ENCODE measurements around the gene TRIM2. TPM values are rescaled to one million over a fixed set of nuclear protein-coding genes. Genes with fewer than 3 reads are reported as not detected.

The TRIM2 gene
- total and polyA plus RNA-seq, 12 donors: 6.2 to 130 (median 47.8) TPM

GRCh38 chr4:153257991-153258390 lies 53.7 kb downstream of the TRIM2 start:
- 66 to 76% (median 70%) methylated on average over 5 of the region's 5 CpGs for WGBS, 4 donors

GRCh38 chr4:153258750-153259149 lies 54.5 kb downstream of the TRIM2 start:
- Histone ChIP-seq H3K36me3 (replicated peaks in 1 of 2) (no peaks in the 10 kb centered on the region), H3K9me3 (replicated peaks in 1 of 3) (no peaks in the 10 kb centered on the region), H3K27ac (no peak overlapping the region), H3K4me3 (no peak overlapping the region), H3K27me3 (no peaks in the 10 kb centered on the region), H3K4me1 (replicated peaks in 1 of 2) (peaks cover 0 to 8% of the 10 kb centered on the region in 2 donors)
- intact Hi-C loops (cut with DNase I): loop anchor here in 1 of 2 donors (10.0 kb wide), 1 partner anchor 56 kb away; no protein-coding TSS in a partner anchor
- whole genome bisulfite sequencing, 4 donors: 79 to 85% (median 81%) methylated on average over 4 of the region's 4 CpGs
- no peak for TF ChIP-seq CTCF (IDR thresholded peaks at IDR 0.05)
- no peak for TF ChIP-seq POLR2A (IDR thresholded peaks at IDR 0.05)
- no peak for DNase-seq

More at GRCh38 chr4:153257991-153258390, 53.7 kb downstream of the TRIM2 start:
- Histone ChIP-seq H3K9me3 (replicated peaks in 1 of 3) (no peaks in the 10 kb centered on the region), H3K4me1 (replicated peaks in 1 of 2) (peaks cover 0 to 8% of the 10 kb centered on the region in 2 donors), H3K27ac (no peak overlapping the region), H3K36me3 (replicated peaks in 1 of 2) (no peaks in the 10 kb centered on the region), H3K27me3 (no peaks in the 10 kb centered on the region), H3K4me3 (no peak overlapping the region)
- no peak for DNase-seq
- TF ChIP-seq CTCF (IDR thresholded peaks at IDR 0.05) (no peak), POLR2A (IDR thresholded peaks at IDR 0.05) (no peak)
- intact Hi-C loops (cut with DNase I): loop anchor here in 1 of 2 donors (10.0 kb wide), 1 partner anchor 57 kb away; no protein-coding TSS in a partner anchor

DNA sequence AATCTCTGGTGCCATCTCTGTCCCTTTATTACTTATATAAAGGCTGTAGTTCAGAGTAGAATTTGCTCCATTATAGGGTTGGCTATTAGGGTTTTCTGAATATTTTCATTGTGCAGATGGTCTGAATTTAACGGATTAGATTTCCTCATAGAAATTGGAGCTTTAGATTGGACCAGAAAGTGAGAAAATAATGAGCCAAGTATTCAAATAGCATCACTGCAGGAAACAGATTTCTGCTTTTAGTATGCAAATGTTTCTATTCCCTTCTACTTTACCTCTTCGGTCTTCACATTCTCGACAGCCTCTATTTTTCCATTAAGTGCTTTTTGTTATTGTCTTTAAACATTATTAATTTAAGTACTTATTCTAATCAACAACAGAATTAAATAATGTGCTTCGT lies 55.4 kb downstream of the TRIM2 start:
- Histone ChIP-seq H3K4me3 (no peak overlapping the region), H3K27ac (no peak overlapping the region), H3K36me3 (replicated peaks in 1 of 2) (no peaks in the 10 kb centered on the region), H3K4me1 (replicated peaks in 1 of 2) (peaks cover 0 to 8% of the 10 kb centered on the region in 2 donors), H3K9me3 (replicated peaks in 1 of 3) (no peaks in the 10 kb centered on the region), H3K27me3 (no peaks in the 10 kb centered on the region)
- no peak for TF ChIP-seq POLR2A (IDR thresholded peaks at IDR 0.05)
- no peak for TF ChIP-seq CTCF (IDR thresholded peaks at IDR 0.05)
- intact Hi-C loops (cut with DNase I): loop anchor here in 1 of 2 donors (10.0 kb wide), 1 partner anchor 55 kb away; no protein-coding TSS in a partner anchor
- DNase-seq: no peak
- 77 to 83% (median 81%) methylated on average over 4 of the region's 4 CpGs for WGBS, 4 donors

DNA sequence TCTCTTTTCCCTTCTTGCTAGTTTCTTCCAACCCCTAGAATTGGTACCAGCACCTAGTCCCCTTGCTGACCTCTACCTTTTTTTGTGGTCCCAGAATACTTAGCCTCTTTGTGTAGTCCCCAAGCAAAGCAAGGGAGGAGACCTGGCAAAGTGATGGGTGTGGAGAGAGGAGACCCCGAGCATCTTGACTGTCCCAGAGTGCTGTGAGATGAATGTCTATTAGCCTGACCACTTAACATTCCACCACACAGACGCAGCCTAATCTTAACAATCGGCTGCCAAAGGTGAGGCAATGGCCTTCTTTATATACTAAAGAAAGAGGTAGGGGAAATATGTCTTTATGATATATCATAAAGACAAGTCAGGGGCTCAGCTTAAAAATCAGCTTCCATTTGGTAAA lies 55.9 kb downstream of the TRIM2 start:
- no peak overlapping the region for H3K4me3 ChIP-seq
- intact Hi-C loops (cut with DNase I): no loop called here
- no peak for DNase-seq
- no peaks in the 10 kb centered on the region for H3K27me3 ChIP-seq
- H3K9me3 ChIP-seq (replicated peaks in 1 of 3): no peaks in the 10 kb centered on the region
- TF ChIP-seq POLR2A (IDR thresholded peaks at IDR 0.05) (no peak), CTCF (IDR thresholded peaks at IDR 0.05) (no peak)
- no peak overlapping the region for H3K27ac ChIP-seq
- H3K36me3 ChIP-seq (replicated peaks in 1 of 2): no peaks in the 10 kb centered on the region
- H3K4me1 ChIP-seq (replicated peaks in 1 of 2): peaks cover 0 to 8% of the 10 kb centered on the region in 2 donors
- WGBS, 4 donors: 81 to 93% (median 85%) methylated on average over 3 of the region's 3 CpGs

Measured in adrenal gland (tissue), 12 donors.